ENCODE results near the gene CD82.

Gene CD82

GRCh38 chr11:44565211-44565952 lies at the start of gene CD82:
Gene CD82 (plus strand): TSS chr11:44565663. CDS start chr11:44594663, 29,000 bp downstream.
- peak within 1 kb of the TSS; percentile 75 for H3K4me3 ChIP-seq (ENCODE audit: low read depth, low read length)
- DNase-seq (ENCODE audit: low read depth): peak; percentile 99
- TF ChIP-seq, protein P1, sequence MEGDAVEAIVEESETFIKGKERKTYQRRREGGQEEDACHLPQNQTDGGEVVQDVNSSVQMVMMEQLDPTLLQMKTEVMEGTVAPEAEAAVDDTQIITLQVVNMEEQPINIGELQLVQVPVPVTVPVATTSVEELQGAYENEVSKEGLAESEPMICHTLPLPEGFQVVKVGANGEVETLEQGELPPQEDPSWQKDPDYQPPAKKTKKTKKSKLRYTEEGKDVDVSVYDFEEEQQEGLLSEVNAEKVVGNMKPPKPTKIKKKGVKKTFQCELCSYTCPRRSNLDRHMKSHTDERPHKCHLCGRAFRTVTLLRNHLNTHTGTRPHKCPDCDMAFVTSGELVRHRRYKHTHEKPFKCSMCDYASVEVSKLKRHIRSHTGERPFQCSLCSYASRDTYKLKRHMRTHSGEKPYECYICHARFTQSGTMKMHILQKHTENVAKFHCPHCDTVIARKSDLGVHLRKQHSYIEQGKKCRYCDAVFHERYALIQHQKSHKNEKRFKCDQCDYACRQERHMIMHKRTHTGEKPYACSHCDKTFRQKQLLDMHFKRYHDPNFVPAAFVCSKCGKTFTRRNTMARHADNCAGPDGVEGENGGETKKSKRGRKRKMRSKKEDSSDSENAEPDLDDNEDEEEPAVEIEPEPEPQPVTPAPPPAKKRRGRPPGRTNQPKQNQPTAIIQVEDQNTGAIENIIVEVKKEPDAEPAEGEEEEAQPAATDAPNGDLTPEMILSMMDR (conservative IDR thresholded peaks at IDR 0.05; ENCODE audit: low read depth, low read length): no peak

- no peak overlapping the region for H3K4me3 ChIP-seq (ENCODE audit: low read depth, low read length)
- TF ChIP-seq, protein P1 (conservative IDR thresholded peaks at IDR 0.05; ENCODE audit: low read depth, low read length): no peak
- DNase-seq (ENCODE audit: low read depth): no peak
Observed at GRCh38 chr11:44516688-44517507, 48.6 kb upstream of the CD82 start.

DNA sequence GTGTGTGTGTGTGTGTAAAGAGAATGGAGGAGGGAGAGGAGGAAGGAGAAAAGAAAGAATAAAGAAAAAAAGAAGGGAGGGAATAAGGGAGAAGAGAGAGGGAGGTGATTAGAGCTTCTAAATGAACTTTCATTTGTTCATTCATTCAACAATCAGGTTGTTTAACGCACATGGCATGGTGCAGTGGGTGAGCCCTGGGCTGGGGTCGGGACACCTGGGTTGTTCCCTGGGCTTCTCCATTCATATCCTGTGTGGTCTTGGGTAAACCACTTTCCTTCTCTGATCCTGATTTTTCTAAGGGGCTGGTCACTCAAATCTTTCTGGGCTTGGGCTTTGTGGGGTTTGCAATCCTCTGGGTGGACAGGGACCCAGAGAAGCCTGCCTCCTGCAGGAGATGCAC lies 47.9 kb upstream of the CD82 start:
- TF ChIP-seq, protein P1 (conservative IDR thresholded peaks at IDR 0.05; ENCODE audit: low read depth, low read length): no peak
- DNase-seq (ENCODE audit: low read depth): no peak
- H3K4me3 ChIP-seq (ENCODE audit: low read depth, low read length): no peak overlapping the region

- H3K4me3 ChIP-seq (ENCODE audit: low read depth, low read length): no peak overlapping the region
- TF ChIP-seq, protein P1 (conservative IDR thresholded peaks at IDR 0.05; ENCODE audit: low read depth, low read length): no peak
- DNase-seq (ENCODE audit: low read depth): no peak
Observed at GRCh38 chr11:44518968-44519550, 46.4 kb upstream of the CD82 start.

GRCh38 chr11:44519989-44520737 lies 45.3 kb upstream of the CD82 start:
- TF ChIP-seq, protein P1 (conservative IDR thresholded peaks at IDR 0.05; ENCODE audit: low read depth, low read length): no peak
- no peak for DNase-seq (ENCODE audit: low read depth)
- no peak overlapping the region for H3K4me3 ChIP-seq (ENCODE audit: low read depth, low read length)

DNA sequence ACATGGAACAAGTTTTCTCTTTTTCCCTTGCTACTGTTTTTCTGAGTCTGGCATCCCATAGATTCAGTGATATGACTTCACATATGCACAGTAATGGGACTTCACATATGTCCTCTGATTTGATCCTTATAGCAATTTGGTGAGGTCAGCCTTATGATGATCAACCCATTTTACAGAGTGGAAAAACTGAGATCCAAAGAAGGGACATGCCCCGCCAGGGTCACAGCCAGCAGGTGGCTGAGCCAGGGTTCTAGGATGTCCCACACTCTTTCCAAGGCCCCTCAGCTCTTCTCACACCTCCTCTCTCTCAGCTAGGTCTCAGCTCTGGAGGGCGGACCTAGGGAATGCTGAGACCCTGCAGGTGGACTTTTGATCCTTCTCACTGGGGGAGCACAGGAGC lies 44.3 kb upstream of the CD82 start:
- TF ChIP-seq, protein P1 (conservative IDR thresholded peaks at IDR 0.05; ENCODE audit: low read depth, low read length): no peak
- no peak overlapping the region for H3K4me3 ChIP-seq (ENCODE audit: low read depth, low read length)
- no peak for DNase-seq (ENCODE audit: low read depth)

Measured in choroid plexus epithelial cell (primary cell).